NCI-H345 treated with DMSO at 0.1 percent for 48 hours (cell line): ENCODE measurements around the gene IFNL1.
"Not testable (repeated sequence)": the region's sequence is repeated elsewhere in the genome, so short reads cannot be mapped to it uniquely, and the experiment has no call there.

Source experiments
- DNase-seq: peaks from one replicate; lab custom pipeline; 2025; ENCODE audit not compliant: unreplicated experiment; lab: John Stamatoyannopoulos, UW

Gene IFNL1

DNA sequence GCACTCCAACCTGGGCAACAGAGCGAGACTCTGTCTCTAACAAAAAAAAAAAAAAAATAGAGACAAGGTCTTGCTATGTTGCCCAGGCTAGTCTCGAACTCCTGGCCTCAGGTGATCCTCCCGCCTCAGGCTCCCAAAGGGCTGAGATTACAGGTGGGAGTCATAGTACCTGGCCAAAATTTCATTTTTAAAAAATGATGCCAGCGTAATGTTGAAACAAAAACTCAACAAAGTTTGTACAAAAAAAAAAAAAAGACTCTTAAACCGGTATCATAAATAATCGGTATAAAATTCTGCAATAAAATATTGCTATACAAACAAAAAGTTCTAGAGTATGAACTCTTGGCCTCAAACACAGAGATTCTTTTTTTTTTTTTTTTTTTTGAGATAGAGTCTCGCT is 36.1 kb downstream of the IFNL1 start:
- DNase-seq = no peak

DNA sequence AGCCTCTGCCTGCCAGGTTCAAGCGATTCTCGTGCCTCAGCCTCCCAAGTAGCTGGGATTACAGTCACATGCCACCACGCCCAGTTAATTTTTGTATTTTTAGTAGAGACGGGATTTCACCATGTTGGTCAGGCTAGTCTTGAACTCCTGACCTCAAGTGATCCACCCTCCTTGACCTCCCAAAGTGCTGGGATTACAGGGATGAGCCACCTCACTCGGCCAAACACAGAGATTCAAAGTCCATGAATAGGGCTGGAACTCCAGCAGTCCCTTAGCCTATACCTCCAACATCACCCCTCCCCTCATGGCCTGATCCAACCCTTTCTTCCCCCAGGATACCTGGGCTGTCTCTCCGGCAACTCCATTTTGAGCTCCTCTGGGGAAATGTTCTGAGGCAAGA is 36.5 kb downstream of the IFNL1 start:
- DNase-seq = not testable (repeated sequence)

DNA sequence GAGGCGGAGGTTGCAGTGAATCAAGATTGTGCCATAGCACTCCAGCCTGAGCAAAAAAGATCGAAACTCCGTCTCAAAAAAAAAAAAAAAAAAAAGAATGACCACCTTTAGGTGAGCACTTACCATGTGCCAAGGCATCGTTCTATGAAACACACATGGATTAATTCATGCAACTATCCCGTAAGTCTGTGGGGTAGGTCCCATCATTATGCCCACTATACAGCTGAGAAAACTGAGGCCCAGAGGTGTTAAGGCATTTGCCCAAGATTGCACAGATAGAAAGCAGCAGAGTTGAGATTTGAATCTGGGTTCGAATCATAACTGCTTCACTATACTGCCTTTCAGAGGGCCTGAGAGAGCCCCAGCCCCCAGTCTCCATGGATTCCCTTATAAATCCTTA is 37.3 kb downstream of the IFNL1 start:
- DNase-seq = no peak

DNA sequence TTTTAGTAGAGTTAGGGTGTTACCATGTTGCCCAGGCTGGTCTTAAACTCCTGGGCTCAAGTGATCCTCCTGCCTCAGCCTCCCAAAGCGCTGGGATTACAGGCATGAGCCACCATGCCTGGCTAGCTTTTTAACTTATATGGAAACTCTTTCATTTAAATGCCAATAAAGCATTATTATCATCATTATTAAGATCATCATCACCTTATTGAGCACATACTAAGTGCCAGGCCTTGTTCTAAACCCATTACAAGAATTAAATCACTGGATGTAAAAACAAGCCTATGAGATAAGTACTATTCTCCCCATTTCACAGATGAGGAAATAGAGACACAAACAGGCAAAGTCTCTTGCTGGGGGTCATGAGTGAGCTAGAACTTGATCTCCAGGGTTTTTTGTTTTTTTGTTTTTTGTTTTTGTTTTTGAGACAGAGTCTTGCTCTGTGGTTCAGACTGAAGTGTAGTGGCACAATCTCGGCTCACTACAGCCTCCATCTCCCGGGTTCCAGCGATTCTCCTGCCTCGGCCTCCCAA is 38.3 kb downstream of the IFNL1 start:
- DNase-seq = no peak

DNA sequence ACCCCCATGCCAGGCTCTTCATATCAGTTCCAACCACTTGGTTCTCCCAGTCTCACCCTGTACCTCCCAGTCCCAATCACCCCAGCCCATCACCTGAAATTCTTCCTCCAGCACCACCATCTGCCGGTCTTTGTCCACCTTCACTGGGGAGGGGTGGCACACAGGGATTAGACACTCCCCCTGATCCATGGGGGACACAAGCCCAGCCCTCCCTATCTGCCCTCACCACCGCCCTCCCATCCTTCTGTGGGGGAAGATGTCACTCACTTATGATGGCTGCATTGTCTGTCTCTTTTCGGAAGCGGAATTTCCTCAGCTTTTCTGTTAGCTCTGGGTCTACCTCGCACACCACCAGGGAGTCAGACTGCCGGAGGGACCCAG is 39.0 kb downstream of the IFNL1 start:
- no peak for DNase-seq

DNA sequence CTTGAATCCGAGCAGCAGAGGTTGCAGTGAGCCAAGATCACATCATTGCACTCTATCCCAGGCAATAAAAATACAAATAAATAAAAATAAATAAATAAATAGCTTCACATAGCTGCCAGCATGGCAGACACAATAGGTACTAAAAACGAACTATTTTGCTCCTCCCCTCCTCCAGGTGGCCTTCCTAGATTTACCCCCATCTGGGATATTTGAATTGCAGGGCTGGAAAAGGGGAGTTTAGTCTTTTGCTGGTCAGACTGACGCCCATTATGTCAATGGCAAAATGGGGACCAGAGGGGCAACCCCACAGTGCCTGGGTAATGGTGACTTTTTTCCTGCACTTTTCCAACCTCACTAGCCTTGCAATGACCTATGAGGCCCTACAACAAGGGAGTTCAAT is 40.3 kb downstream of the IFNL1 start:
- DNase-seq = no peak

DNA sequence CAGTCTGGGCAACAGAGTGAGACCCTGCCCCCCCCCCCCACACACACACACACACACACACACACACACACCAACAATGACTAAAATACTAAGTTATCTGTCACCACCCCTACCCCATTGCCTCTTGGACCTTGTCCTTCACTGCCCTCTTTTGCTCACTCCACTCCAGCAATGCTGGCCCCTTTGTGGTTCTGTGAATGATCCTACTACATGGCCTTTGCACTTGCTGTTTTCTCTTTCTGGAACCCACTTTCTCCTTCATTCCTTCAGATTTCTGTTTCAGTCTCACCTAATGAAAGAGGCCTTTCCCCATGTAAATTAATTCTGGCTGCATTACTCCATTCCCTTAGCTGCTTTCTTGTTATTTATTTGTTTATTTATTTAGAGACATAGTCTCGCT is 43.5 kb downstream of the IFNL1 start:
- DNase-seq = no peak

DNA sequence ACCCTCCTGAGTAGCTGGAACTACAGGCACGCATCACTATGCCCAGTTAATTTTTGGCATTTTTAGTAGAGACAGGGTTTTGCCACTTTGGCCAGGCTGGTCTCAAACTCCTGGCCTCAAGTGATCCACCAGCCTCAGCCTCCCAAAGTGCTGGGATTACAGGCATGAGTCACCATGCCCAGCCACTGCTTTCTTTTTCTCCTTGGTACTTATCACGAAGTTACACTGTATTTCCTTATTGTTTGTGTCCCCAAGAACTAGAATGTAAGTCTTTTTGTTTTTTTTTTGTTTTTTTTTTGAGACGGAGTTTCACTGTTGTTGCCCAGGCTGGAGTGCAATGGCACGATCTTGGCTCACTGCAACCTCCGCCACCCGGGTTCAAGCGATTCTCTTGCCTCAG is 43.9 kb downstream of the IFNL1 start:
- not testable (repeated sequence) for DNase-seq

DNA sequence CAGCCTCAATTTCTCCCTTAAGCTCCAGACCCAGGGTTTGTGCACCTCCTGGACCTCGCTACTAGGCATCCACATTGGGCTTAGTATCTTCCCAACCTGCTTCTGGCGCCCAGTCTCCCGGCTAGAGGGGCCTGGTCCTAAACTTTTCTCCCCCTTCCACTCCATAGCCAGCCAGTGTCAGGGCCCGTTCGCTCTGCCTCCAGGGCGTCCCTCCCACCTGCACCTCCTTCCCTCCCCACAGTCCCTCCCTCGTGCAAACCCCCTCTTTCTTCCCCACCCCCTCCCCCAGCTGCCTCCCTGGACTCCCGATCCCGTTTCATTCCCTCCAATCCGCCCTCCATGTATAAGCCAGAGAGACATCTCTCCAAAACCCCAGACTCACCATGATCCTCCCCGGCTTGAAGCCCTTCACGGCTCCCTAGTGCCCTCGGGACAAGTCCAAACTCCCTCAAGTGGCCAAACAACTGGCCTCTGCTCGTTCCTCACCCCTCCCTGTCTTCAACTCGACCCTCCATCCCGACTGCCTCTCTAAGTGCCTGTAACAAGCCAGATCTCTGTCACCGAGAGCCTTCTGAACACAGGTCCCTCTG is 45.0 kb downstream of the IFNL1 start:
- DNase-seq = no peak

DNA sequence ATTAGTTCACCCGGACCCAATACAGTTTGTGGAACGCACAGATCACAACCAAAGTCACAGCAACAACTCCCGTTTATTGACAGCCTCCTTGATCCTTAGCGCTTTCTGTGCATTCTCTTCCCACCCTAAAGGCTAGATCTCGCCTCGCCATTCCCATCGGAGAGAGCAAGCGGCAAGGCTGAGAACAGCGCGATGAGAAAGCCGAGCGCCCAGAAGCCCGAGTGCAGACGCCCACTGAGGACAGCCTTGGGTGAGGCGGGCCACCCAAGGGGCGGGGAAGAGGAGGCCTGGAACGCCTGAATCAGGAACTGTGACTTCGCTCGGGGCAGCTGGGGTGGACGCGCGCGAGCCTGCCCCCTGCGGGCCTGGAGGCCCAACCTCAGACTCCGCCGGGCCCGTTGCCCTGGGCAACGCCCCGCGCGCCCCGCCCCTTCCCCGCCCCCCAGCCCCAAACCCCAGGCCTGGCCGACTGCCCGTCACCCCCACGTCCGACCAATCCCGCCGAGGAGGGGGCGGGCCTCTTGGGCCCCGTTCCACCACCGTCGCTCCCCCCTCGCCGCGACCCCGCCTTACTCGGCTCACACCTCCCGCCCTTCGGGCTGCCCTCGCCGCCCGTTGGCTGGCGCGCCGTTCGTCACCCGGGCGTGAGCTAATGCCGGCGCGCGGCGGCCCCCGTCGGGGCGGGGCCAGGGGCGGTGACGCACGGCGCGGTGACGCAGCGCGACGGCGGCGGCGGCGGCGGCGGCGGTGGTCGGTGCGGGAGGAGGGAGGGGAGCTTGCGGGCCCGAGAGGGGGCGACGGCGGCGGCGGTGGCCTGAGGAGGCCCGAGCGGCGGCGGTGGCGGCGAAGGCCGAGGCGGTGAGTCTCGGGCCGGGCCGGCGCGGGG is 45.8 kb downstream of the IFNL1 start, which contains the start of gene SAMD4B:
Gene SAMD4B, plus strand, starts transcription at position 703 of the 886 bp plus-strand sequence. CDS start 14,473 bp downstream, outside the sequence.
- peak; percentile 100 for DNase-seq

DNA sequence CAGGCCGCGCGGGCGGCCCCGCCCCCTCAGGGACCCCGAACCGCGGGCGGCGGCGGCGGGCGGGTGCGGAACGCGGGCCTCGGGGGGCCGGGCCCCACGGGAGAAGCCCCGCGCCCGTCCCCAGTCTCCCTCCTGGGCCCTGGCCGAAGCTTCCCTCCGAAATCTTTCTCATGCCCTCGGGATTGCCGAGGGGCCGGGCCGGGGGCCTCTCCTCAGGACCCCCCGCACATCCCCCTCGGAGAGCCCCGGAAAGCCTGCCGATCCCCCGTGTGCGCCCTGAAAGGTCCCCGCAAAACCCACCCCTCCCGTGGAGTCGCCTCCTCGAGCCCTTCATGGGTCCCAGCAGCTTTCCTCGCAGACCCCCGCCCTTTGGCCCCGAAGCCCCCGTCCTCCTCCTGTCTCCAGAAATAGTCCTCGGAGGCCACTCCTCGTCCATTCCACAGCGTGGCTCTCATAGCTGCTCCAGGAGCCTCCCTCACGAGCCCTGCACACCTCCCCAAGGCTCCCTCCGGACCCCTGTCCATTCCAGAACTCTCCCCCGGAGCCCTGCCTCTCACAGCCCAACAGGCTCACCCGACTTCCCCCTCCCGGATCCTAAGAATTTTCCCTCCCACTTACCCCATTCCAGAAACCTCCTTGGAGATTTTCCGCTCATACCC is 46.6 kb downstream of the IFNL1 start:
- no peak for DNase-seq

DNA sequence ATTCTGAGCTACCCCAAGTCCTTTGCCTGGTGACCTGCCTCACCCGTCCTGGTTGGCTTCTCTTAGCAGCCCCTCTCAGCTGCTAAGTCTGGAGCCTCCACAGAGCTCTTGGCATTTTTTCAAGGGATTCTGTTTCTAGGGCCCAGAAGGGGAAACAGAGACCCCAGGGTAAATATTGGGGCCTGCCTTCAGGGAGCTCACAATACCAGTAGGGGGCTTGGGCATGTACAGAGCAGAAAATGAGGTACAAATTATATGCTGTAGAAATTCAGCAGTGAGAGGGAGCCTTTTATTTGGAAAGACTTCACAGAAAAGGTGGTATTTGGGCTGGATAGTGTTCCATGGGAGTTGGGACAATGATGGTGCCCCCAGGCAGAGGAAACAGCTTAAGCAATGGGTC is 49.7 kb downstream of the IFNL1 start:
- DNase-seq = no peak

DNA sequence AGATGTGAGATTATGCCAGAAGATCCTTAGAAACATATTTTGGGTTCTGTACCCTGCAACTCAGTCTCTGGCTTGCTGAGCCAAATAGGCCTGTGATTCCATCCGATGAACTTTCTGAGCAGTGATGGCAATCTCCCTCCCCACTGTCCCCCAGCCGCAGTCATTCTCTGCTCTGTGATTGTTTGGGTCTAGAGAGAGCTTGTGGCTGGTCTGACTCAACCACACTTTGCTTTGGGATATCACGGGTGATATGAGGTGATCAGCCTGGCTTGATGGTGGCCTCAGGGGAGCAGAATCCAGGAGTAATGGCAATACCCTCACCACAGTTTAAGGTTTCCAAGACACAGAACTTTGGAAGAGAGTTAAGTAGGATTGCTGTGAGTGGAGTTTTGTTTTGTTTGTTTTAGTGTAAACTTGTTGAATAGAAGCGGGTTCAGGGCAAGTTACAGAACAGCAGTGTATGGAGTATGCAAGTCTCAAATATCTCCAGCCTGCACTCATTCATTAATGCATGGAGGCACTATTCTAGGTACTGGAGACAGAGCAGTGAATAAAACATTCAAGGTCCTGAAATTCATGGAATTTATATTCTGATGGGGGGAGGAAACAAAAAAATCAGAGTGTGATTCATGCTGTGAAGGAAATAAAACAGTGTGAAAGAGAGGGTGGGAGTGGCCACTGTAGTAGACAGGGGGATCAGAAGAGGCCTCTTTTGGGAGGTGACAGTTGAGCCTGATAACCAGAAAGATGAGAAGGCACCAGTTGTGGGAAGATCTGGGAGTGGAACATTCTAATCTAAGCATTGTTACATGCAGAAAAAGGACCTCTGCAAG is 51.3 kb downstream of the IFNL1 start:
- DNase-seq = no peak
